GM19468 (cell line): ENCODE data around the gene UBTD2.

Experiments used
- ATAC-seq: cut with Tn5 transposase; IDR thresholded peaks from one replicate; pipeline ENCODE4 v1.9.1; 2021; ENCODE audit warnings: mild to moderate bottlenecking, moderate library complexity, moderate number of reproducible peaks; ENCODE audit not compliant: unreplicated experiment; ENCODE audit errors: extremely low read depth

UBTD2 gene

DNA sequence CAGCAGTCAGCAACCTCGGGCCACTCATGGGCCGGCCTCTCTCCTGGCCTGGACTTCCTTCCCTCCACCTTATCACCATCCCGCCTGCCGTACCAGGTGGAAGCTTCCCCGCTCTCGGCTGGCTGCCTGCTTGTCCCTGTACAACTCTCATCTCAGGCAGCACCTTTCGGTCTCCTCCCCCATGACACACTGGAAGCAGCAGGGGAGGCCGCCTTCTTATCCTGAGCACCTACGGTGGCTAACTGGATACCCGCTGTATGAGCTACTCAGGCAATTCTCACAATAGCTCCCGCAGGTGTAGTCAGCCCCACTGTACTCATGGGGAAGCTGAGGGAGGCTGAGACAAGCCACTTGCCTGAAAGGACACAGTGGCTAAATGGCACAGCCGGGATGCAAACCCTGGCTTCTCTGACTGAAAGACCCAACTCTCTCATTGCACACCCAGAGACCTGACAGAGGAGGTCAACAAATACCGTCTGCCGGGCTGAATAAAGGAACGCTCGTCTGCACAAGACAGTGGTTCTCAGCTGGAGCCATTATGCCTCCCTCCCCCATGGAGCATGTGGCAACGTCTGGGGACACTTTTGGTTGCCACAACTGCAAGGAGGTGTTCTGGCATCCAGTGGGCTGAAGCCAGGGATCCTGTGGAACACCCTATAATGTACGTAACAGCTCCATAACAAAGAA is 105.1 kb downstream of the UBTD2 start:
- no peak for ATAC-seq

- ATAC-seq = no peak
Measured at GRCh38 chr5:172177176-172177575, 106.4 kb downstream of the UBTD2 start.

DNA sequence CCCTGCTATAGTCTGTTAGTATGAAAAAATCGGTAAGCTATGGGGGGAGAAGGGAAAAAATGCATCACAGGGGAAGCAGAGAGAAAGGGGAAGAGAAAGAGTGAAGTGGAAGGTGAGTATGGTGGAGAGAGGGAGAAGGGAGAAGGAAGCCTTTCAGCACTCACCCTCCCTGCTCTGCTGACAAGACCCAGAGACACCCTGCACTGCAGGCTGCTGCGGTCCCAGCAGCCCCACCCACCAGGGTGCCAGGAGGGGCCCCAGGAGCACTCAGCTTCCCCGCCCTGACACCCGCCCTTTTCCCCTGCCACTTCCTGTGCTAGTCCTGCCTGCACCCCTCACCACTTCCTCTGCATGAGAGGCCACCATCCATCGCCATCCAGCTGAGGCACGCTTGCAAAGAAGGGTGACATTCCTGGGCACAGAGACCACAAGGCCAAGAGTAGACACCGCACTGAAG is 108.3 kb downstream of the UBTD2 start:
- ATAC-seq = peak; percentile 30

DNA sequence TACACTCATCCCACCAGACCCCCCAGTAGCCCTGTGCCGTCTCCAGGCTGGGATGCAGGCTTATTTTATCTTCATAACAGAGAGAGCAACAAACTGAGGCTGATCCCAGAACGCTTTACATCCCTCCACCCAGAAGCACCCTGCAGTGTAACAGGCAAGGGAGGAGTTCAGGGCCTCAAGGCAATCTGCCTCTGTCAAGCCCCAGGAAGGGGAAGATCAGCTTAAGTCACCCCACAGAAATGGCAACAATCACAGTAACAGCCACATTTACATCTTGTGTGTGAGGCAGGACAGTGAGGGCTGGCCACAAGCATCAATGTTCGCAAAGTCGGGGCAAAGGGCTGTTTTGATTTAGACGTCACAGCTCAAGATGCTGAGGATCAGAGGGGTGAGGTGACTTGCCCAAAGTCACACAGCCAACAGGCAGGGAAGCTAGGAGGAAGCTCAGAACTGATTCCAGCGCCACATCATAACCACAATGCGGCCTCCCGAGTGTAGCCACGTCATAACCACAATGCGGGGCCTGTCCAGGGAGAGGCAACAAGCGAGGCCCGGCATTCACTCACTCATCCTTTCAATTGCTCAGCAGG is 109.9 kb downstream of the UBTD2 start:
- no peak for ATAC-seq

- no peak for ATAC-seq
Measured at GRCh38 chr5:172172912-172173563, 110.5 kb downstream of the UBTD2 start.

- no peak for ATAC-seq
Measured at GRCh38 chr5:172171118-172171517, 112.4 kb downstream of the UBTD2 start.

GRCh38 chr5:172170251-172170701 is 113.3 kb downstream of the UBTD2 start:
- ATAC-seq = no peak

GRCh38 chr5:172169216-172169615 is 114.3 kb downstream of the UBTD2 start:
- ATAC-seq = no peak

- ATAC-seq = no peak
Measured at GRCh38 chr5:172168311-172168710, 115.3 kb downstream of the UBTD2 start.

- ATAC-seq = no peak
Measured at GRCh38 chr5:172167895-172168294, 115.7 kb downstream of the UBTD2 start.

GRCh38 chr5:172166030-172166826 is 117.3 kb downstream of the UBTD2 start:
- ATAC-seq = no peak

GRCh38 chr5:172165465-172165864 is 118.1 kb downstream of the UBTD2 start:
- no peak for ATAC-seq

GRCh38 chr5:172164769-172165212 is 118.8 kb downstream of the UBTD2 start:
- ATAC-seq = no peak

GRCh38 chr5:172163346-172163745 is 120.2 kb downstream of the UBTD2 start:
- ATAC-seq = no peak

GRCh38 chr5:172162987-172163343 is 120.6 kb downstream of the UBTD2 start:
- no peak for ATAC-seq

DNA sequence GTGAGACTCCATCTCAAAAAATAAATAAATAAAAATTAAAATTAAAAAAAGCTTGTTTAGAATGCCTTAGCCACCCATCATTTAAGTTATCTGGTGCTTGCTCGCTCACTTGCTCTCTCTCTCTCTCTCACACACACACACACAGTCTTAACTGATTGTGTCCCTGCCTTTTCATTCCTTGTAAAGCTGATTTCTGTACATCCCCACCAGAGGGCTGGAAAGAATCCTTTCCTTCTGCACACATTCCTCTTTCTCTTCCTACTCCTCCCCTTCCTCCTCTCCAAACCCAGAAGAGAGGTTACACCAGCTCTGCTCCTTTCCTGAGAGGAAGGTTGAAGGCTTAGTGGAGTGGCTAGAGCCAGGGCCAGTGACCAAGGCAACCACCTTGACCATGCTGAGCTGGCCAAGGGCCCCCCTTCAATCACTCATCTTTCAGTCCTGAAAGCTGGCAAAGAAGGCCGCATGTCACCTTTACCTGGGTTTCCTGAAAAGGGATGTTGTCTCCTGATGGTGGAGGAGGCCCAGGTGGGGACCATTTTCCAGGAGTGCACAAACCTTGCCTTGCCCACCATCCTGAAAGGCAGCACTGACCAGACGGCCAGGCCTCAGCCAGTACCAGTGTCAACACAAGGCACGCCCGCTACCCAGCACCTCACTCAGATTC is 121.1 kb downstream of the UBTD2 start:
- no peak for ATAC-seq

DNA sequence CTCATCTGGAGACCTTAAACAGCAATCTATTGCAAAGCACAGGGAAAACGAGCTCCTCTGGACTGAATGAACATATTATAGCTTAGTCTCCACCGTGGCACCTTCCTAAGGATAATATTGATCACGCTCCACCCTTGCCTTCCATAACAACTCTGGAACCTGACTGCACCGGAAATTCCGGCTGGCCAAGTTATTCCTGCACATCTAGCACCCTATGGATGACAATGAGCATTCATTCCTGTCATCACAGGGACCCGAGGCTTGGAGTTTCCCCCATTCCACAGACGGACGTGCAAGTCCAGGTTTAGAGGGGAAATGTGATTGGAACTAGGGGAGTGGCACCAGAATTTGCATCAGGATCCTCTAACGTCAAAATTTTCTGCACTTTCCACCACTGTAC is 123.1 kb downstream of the UBTD2 start:
- ATAC-seq = no peak
